ENCODE results near the gene PSMB10.
"Not testable (repeated sequence)": the region's sequence is repeated elsewhere in the genome, so short reads cannot be mapped to it uniquely, and the experiment has no call there.

PSMB10 gene

DNA sequence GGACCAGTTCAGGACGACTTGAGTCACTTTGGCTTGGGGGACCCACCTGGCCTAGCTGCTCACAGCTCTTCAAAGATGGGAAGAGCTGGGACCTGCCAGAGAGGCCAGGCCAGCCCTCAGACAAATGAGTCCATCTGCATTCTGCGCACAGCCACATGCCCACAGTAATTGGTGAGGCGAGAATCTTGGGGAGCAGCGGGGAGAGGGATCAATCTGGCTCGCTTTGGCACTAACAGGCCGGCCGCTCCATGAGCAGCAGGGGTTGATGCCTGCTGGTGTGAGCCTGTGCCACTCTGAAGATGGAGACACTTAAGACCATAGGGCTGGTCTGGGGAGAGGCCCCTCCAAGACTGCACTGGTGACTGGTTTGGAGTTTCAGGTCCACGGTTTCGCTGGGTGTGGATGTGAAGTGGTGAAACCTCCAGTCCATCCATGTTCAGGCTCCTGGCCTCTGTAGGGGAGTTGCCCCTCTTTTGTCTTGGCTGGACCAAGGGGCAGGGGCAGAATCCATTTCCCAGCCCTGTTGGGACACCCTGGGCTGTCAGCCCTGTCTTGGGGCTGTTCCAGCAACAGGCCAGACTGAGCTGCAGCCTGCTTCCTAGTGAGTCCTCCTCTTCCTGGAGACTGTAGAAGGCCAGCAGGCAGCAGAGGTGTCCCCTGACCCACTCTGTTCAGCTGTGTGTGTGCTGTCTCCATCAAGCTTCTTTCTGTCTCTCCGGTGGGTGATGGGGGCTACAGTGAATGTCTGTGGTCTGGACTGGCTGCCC lies 12.3 kb downstream of the PSMB10 start:
- no peak for DNase-seq (ENCODE audit: low spot score)

GRCh38 chr16:67923414-67924116 lies 13.1 kb downstream of the PSMB10 start:
- DNase-seq (ENCODE audit: low spot score) = no peak

DNA sequence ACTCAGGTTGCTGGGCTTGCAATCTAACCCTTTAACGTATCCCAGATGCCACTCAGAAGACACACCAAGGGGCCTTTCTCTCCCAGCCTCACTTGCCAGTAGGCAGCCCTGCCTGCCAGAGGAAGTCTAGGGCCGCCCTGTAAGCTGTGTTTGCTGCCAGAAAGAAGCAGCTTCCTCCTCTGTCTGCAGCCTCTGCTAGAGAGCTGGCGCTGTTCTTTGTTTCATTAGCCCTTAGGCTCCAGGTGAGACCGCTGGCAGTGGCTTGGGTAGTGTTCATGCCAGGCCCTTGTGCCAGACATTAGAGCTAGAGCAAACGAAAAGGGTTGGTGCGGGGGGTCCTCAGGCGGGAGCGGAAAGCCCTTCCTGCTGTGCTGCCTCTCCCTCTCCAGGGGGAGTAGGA lies 13.9 kb downstream of the PSMB10 start:
- no peak for DNase-seq (ENCODE audit: low spot score)

DNA sequence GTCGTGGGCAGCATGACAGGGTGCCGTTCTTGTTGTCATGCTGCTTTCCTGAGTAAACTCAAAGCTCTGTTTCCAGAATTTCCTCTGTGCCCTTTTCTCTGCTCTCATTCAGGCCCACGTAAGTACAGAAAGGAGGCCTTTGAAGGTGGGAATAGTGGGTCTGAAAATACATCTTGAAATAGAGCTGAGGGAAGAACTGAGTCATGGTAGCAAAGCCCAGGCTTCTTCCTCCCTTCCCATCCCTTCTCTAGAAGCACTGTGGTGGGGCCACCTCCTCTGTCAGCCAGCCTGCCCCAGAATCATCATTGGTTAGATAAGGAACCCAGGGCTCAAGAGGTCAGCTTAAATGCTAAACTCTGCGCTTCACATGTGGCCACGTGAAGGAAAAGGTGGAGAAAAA lies 14.4 kb downstream of the PSMB10 start:
- DNase-seq (ENCODE audit: low spot score) = no peak

- no peak for DNase-seq (ENCODE audit: low spot score)
Observed at GRCh38 chr16:67919622-67920221, 16.9 kb downstream of the PSMB10 start.

- DNase-seq (ENCODE audit: low spot score) = peak; percentile 28
Observed at GRCh38 chr16:67917852-67918236, 18.8 kb downstream of the PSMB10 start.

- DNase-seq (ENCODE audit: low spot score) = no peak
Observed at GRCh38 chr16:67917140-67917851, 19.4 kb downstream of the PSMB10 start.

DNA sequence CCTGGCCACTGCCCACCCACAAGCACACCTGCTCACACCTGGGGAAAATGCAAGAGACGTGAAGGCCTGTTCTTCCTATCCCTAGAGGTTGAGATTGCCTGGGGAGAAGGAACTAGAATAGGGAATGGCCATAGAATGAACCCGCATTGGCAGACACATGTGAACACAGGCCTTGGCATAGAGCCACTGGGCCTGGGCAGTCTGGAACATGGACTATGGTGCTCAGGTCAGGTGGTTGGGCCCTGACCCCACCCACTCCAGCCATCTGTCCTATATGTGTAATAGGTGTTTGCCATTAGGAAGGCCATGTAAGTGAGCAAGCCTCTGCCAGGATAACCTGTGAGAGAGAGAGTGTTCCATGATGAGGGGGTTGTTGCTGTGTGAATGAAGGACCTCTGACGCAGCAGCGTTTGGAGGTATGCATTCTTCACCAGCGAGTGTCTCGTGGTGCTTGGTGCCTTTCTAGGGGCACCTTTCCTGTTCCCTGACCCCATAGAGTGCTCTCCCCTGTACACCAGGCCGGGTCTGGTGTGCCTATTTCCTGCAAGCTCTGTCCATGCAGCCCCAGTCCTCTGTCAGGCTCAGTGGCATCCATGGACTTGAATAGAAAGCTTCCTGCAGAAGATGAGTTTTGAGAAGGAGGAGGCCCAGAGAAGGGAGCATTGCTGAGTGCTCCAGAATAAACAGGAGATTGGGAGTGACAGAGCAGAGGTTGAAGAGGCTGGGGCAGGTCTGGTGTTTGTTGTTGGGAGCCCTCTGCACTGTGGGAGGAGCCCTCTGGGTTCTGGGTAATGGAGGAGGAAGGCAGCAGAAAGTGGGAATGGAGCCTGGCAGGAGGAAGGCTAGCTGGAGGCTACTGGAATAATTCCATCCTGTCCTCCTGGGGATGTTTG lies 20.6 kb downstream of the PSMB10 start:
- no peak for DNase-seq (ENCODE audit: low spot score)

DNA sequence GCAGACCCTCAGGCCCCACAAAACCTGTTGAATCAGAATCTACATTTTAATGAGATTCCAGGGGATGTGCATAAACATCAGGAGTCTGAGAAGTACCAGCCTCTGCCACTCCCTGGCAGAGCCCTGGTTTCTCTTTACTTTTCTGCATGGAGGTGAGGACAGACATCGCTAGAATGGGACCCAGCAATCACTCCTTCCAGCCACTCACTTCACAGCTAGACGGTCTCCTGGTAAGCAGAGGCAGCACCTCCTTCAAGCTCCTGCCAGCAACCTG lies 21.2 kb downstream of the PSMB10 start:
- DNase-seq (ENCODE audit: low spot score) = not testable (repeated sequence)

DNA sequence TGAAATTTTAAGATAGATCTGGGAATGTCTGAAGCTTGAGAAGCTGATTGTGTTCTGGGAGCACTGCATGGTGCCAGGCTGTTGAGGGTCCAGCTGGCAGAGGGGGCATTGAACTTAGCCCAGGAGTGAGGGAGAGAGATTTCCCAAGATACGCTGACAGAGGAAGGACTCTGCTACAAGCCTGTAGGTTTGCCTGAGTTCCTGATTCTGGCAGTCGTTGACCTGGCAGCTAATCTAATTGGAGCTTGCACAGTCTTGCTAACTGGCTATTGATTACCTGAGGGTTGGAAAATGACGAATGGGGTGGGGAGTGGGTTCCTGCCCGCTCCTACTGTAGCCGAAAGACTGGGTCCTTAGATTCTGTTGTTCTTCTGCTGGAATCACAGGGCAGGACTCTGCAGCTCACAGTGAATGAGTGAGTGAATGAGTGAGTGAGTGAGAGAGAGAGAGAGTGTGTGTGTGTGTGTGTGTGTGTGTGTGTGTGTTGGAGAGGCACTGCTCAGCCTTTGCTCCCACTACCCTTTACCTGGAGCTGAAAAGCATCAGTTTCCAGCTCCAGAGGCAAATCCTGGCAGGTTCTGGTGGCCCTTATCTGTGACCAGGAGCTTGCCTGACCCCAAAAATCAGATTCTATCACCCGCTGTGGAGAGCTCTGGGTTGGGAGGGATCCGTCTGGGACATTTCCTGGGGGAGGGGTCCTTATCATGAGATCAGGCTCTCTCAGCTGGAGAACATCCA lies 21.7 kb downstream of the PSMB10 start:
- DNase-seq (ENCODE audit: low spot score) = no peak

- DNase-seq (ENCODE audit: low spot score) = no peak
Observed at GRCh38 chr16:67910158-67910557, 26.5 kb downstream of the PSMB10 start.

DNA sequence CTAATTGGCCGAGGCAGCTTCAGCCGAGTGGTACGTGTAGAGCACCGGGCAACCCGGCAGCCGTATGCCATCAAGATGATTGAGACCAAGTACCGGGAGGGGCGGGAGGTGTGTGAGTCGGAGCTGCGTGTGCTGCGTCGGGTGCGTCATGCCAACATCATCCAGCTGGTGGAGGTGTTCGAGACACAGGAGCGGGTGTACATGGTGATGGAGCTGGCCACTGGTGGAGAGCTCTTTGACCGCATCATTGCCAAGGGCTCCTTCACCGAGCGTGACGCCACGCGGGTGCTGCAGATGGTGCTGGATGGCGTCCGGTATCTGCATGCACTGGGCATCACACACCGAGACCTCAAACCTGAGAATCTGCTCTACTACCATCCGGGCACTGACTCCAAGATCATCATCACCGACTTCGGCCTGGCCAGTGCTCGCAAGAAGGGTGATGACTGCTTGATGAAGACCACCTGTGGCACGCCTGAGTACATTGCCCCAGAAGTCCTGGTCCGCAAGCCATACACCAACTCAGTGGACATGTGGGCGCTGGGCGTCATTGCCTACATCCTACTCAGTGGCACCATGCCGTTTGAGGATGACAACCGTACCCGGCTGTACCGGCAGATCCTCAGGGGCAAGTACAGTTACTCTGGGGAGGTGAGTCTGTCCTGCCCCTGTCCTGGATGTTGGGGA lies 27.5 kb downstream of the PSMB10 start:
- DNase-seq (ENCODE audit: low spot score) = no peak

DNA sequence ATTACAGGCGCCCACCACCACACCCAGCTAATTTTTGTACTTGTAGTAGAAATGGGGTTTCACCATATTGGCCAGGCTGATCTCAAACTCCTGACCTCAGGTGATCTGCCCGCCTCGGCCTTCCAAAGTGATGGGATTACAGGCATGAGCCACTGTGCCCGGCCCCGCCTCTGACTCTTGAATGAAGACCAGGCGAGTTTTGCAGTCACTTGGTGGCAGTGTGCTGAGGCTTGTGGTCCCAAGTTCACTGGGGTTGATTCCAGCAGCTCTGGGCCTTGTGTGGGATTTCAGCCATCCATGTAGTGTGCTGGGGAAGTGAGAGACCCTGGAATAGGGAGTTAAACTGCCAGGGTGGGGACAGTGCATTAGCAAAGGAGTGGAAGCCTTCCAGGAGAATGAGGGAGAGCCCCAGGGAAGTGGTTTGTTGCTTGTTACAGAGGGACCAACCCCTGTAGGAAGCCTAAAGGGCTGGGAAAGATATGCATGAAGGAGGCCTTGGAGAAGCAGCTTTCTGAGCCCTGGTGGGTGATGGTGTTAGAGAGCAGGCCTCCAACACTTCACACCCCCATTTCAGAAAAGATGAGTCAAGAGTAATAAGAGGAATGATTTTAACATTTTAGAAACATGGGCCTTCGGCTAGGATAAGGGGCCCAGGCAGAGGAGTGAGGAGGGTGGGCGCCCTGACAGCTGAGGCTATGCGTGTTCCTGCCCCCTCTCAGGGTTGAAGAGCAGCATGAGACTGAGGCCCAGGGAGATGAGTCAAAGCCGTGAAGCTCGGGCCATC lies 29.1 kb downstream of the PSMB10 start:
- DNase-seq (ENCODE audit: low spot score) = no peak

DNA sequence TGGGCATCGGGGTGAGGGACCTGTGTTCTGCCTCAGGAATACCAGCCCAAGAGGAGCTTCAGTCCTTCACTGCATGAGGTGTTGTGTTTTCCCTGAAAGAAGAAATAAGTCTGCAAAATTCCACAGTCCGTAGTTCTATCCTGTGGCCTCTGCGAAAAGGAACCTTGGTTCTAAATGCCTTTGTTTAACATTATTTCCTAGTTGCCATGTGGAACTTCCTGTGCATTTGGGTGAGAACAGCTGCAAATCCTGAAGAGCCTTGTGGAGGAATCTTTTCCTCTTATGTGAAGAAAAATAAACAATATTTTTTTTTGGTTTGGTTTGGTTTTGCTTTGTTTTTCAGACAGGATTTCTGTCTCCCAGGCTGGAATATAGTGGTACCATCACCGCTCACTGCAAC lies 33.8 kb downstream of the PSMB10 start:
- DNase-seq (ENCODE audit: low spot score) = no peak

- no peak for DNase-seq (ENCODE audit: low spot score)
Observed at GRCh38 chr16:67901734-67902133, 34.9 kb downstream of the PSMB10 start.

DNA sequence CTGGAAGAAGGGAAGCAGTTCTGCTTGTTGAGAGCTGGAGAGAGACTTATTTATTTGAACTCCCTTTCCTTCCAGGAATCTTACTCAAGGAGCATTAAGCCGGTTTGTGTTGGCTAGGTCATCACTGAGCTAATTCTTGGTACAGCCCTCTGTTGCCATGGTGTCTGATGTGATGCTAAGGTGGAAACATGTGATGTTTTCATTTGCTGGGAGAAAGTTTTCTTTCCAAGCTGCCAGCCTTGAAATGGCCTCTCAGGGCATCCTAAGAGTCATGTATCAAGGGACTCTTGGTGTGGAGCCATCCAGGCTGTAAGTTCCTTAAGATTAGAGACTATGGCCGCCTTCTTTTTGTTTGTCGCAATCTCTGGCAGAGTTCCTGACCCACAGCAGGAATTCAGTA lies 39.4 kb downstream of the PSMB10 start:
- no peak for DNase-seq (ENCODE audit: low spot score)

DNA sequence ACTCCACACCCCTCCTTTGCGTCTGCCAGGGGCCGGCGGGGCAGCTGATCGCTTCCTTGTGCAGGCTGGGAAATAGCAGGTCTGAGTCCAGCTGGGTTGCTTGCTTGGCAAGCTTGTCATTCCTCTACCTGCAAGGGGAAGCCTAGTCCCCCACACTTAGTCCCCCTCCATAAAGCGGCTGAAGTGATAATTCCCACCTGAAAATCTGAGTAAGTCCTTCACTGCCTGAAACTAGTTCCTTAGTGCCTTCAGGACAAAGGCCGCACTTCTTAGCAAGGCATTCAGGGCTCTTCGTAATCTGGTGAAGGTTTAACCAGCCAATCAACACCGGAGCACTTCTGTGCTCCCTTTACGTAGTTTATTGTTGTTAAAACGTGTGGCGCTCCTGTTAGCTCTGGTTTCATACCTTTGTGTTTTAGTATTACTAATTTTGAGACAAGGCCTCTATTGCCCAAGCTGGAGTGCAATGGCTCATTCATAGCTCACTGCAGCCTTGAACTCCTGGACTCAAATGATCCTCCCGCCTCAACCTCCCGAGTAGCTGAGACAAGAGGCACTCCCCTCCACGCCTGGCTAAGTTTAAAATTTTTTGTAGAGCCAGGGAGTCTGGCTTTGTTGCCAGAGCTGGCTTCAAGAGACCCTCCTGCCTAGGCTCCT lies 42.8 kb downstream of the PSMB10 start:
- no peak for DNase-seq (ENCODE audit: low spot score)

GRCh38 chr16:67892899-67893742 lies 43.5 kb downstream of the PSMB10 start, which contains the start of gene PSKH1:
Gene PSKH1 (plus strand): TSS chr16:67893254. CDS start chr16:67908750, 15,496 bp downstream.
- peak; percentile 94 for DNase-seq (ENCODE audit: low spot score)
